Measurements from ENCODE around the gene PCBP3. TPM values are rescaled to one million over a fixed set of nuclear protein-coding genes. Genes with fewer than 3 reads are reported as not detected.

Gene PCBP3
- polyA plus RNA-seq, 1 experiment: 1.6 TPM

DNA sequence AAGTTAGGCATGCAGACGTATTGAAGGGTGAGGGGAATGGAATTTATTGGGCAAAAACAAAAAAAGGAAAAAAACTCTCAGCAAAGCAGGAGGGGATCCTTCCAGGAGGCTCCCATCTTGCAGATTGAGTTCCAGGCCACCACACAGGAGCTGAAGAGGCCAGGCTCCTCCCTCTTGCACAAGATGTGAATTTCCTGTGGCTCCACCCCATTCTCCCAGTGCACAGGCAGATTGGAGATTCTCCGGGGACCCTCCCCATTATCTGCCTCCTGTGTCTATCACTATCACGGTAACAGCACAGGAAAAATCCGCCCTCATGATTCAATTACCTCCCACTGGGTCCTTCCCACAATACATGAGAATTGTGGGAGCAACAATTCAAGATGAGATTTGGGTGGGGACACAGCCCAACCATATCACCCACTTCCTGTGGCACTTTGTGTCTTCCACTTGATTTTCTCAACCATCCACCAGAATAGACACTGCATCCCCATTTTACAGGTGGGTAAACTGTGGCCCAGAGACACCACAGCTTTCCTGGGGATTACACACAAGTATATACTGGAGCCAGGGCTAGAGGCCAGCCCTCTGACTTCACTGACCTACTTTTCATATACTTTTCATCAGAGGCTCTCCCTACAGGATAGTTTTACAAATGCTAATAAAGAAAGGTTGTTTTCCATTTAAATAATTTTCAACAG, 319.2 kb downstream of the PCBP3 start:
- no peak overlapping the region for H3K27ac ChIP-seq (ENCODE audit: low read depth, low read length)
- ChIA-PET POLR2A (interaction anchor here (0.5 to 1.3 kb wide), 2 partner anchors 9 to 326 kb away, joined by 3 read pairs; no protein-coding TSS in a partner anchor), CTCF (interaction anchor here (0.6 kb wide), 1 partner anchor 1987 kb away, joined by 5 read pairs; no protein-coding TSS in a partner anchor)
- H3K27me3 ChIP-seq (ENCODE audit: control insufficient read depth, insufficient read depth, low read length): peaks cover 5% of the 10 kb centered on the region
- DNase-seq (ENCODE audit: low read depth, low spot score): no peak
- TF ChIP-seq, protein P1, sequence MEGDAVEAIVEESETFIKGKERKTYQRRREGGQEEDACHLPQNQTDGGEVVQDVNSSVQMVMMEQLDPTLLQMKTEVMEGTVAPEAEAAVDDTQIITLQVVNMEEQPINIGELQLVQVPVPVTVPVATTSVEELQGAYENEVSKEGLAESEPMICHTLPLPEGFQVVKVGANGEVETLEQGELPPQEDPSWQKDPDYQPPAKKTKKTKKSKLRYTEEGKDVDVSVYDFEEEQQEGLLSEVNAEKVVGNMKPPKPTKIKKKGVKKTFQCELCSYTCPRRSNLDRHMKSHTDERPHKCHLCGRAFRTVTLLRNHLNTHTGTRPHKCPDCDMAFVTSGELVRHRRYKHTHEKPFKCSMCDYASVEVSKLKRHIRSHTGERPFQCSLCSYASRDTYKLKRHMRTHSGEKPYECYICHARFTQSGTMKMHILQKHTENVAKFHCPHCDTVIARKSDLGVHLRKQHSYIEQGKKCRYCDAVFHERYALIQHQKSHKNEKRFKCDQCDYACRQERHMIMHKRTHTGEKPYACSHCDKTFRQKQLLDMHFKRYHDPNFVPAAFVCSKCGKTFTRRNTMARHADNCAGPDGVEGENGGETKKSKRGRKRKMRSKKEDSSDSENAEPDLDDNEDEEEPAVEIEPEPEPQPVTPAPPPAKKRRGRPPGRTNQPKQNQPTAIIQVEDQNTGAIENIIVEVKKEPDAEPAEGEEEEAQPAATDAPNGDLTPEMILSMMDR (IDR thresholded peaks at IDR 0.05; ENCODE audit: low read depth, low read length): no peak
- no peak overlapping the region for H3K4me3 ChIP-seq (ENCODE audit: low read depth, low read length)
- peaks cover 15% of the 10 kb centered on the region for H3K9me3 ChIP-seq (ENCODE audit: control insufficient read depth, insufficient read depth, low read length)

DNA sequence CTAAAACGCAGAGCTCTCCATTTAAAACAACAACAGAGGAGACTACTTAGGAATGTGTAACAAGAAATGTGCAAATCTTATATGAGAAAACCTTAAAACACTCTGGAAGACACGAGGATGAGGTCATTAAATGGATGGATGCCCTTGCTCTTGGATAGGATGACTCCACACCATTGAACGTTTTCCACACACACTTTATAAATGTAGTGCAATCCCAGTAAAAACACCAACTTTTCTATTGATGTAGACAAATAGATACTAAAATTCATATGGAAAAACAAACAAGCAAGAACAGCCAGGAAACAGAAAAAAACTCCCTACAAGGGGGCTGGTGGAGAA, 319.7 kb downstream of the PCBP3 start:
- Histone ChIP-seq H3K27ac (ENCODE audit: low read depth, low read length) (no peak overlapping the region), H3K4me3 (ENCODE audit: low read depth, low read length) (no peak overlapping the region), H3K27me3 (ENCODE audit: control insufficient read depth, insufficient read depth, low read length) (peaks cover 5% of the 10 kb centered on the region), H3K9me3 (ENCODE audit: control insufficient read depth, insufficient read depth, low read length) (peaks cover 15% of the 10 kb centered on the region)
- POLR2A ChIA-PET: interaction anchor here (0.5 to 1.3 kb wide), 2 partner anchors 9 to 325 kb away, joined by 3 read pairs; no protein-coding TSS in a partner anchor
- TF ChIP-seq, protein P1 (IDR thresholded peaks at IDR 0.05; ENCODE audit: low read depth, low read length): no peak
- no peak for DNase-seq (ENCODE audit: low read depth, low spot score)
- CTCF ChIA-PET: interaction anchor here (0.6 kb wide), 2 partner anchors 307 to 1987 kb away, joined by 3 to 5 read pairs; no protein-coding TSS in a partner anchor

DNA sequence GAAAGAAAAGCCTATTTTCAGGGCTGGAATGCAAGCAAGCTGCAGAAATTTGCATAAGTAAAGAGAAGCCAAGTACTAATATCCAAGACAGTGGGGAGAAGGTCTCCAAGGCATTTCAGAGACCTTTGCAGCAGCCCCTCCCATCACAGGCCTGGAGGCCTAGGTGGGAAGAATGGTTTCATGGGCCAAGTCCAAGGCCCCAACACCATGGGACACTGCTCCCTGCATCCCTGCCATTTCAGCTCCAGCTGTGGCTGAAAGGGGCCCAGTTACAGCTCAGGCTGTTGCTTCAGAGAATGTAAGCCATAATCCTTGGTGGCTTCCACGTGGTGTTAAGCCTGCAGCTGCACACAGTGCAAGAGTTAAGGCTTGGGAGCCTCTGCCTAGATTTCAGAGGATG, 321.1 kb downstream of the PCBP3 start:
- CTCF ChIA-PET: no interaction called here
- POLR2A ChIA-PET: no interaction called here

GRCh38 chr21:45965084-45965809, 321.7 kb downstream of the PCBP3 start:
- no peak for DNase-seq (ENCODE audit: low read depth, low spot score)
- CTCF ChIA-PET: no interaction called here

More for the DNA sequence above, 321.1 kb downstream of the PCBP3 start:
- Histone ChIP-seq H3K9me3 (ENCODE audit: control insufficient read depth, insufficient read depth, low read length) (peaks cover 15% of the 10 kb centered on the region), H3K27ac (ENCODE audit: low read depth, low read length) (no peak overlapping the region), H3K4me3 (ENCODE audit: low read depth, low read length) (no peak overlapping the region), H3K27me3 (ENCODE audit: control insufficient read depth, insufficient read depth, low read length) (no peaks in the 10 kb centered on the region)
- no peak for DNase-seq (ENCODE audit: low read depth, low spot score)
- TF ChIP-seq, protein P1 (IDR thresholded peaks at IDR 0.05; ENCODE audit: low read depth, low read length): no peak

More at GRCh38 chr21:45965084-45965809, 321.7 kb downstream of the PCBP3 start:
- POLR2A ChIA-PET: no interaction called here
- Histone ChIP-seq H3K27me3 (ENCODE audit: control insufficient read depth, insufficient read depth, low read length) (no peaks in the 10 kb centered on the region), H3K27ac (ENCODE audit: low read depth, low read length) (no peak overlapping the region), H3K4me3 (ENCODE audit: low read depth, low read length) (no peak overlapping the region), H3K9me3 (ENCODE audit: control insufficient read depth, insufficient read depth, low read length) (peaks cover 10% of the 10 kb centered on the region)
- TF ChIP-seq, protein P1 (IDR thresholded peaks at IDR 0.05; ENCODE audit: low read depth, low read length): no peak
